GM12873 (cell line): ENCODE data around the gene ZMYM2.

Source experiments
- TF ChIP-seq, protein P1 (sequence below): IDR thresholded peaks from 2 replicates; pipeline ENCODE4 v1.5.1; 2012; ENCODE audit warnings: low read depth, mild to moderate bottlenecking, moderate library complexity, low read length, control low read depth; ENCODE audit not compliant: insufficient read depth; ENCODE audit errors: missing control alignments

Gene ZMYM2

DNA sequence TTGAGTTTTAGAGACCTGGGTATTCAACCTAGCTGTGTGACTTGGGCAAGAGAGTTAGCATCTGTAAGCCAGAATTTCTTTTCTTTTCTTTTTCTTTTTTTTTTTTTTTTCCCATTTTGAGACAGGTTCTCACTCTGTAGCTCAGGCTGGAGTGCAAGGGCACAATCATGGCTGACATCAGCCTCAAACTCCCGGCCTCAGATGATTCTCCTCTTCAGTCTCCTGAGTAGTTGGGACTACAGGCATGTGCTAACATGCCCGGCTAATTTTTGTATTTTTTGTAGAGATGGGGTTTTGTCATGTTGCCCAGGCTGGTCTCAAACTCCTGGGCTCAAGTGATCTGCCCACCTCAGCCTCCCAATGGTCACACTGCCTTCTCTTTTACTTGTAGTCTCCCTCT is 33.0 kb downstream of the ZMYM2 start:
- TF ChIP-seq, protein P1, sequence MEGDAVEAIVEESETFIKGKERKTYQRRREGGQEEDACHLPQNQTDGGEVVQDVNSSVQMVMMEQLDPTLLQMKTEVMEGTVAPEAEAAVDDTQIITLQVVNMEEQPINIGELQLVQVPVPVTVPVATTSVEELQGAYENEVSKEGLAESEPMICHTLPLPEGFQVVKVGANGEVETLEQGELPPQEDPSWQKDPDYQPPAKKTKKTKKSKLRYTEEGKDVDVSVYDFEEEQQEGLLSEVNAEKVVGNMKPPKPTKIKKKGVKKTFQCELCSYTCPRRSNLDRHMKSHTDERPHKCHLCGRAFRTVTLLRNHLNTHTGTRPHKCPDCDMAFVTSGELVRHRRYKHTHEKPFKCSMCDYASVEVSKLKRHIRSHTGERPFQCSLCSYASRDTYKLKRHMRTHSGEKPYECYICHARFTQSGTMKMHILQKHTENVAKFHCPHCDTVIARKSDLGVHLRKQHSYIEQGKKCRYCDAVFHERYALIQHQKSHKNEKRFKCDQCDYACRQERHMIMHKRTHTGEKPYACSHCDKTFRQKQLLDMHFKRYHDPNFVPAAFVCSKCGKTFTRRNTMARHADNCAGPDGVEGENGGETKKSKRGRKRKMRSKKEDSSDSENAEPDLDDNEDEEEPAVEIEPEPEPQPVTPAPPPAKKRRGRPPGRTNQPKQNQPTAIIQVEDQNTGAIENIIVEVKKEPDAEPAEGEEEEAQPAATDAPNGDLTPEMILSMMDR = no peak

- TF ChIP-seq, protein P1 = no peak
These were observed 34.5 kb downstream of the ZMYM2 start for GRCh38 chr13:19993024-19993423.

GRCh38 chr13:19998960-19999359 is 40.4 kb downstream of the ZMYM2 start:
- TF ChIP-seq, protein P1 = no peak

DNA sequence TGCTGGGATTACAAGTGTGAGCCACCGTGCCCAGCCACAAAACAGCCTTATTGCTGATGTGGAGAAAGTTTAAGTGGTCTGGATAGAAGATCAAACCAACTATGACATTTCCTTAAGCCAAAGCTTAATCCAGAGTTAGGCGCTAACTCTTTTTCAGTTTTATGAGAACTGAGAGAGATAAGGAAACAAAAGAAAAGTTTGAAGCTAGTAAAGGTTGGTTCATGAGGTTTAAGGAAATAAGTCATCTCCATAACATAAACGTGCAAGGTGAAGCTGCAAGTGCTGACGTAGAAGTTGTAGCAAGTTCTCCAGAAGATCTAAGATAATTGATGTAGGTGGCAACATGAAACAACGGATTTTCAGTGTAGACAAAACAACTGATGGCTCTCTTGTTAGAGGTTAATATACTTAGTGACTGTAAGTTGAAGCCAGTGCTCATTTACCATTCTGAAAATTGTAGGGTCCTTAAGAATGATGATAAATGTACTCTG is 41.6 kb downstream of the ZMYM2 start:
- TF ChIP-seq, protein P1 = no peak

- TF ChIP-seq, protein P1 = no peak
These were observed 43.1 kb downstream of the ZMYM2 start for GRCh38 chr13:20001366-20002190.

- TF ChIP-seq, protein P1 = no peak
These were observed 44.3 kb downstream of the ZMYM2 start for GRCh38 chr13:20002787-20003186.

GRCh38 chr13:20006206-20006605 is 47.7 kb downstream of the ZMYM2 start:
- TF ChIP-seq, protein P1 = no peak
